ENCODE measurements around the gene RAP1B. TPM values are rescaled to one million over a fixed set of nuclear protein-coding genes. Genes with fewer than 3 reads are reported as not detected.

Gene RAP1B
- total RNA-seq, 4 donors from 2014 or later = 207 to 298 (median 244) TPM

DNA sequence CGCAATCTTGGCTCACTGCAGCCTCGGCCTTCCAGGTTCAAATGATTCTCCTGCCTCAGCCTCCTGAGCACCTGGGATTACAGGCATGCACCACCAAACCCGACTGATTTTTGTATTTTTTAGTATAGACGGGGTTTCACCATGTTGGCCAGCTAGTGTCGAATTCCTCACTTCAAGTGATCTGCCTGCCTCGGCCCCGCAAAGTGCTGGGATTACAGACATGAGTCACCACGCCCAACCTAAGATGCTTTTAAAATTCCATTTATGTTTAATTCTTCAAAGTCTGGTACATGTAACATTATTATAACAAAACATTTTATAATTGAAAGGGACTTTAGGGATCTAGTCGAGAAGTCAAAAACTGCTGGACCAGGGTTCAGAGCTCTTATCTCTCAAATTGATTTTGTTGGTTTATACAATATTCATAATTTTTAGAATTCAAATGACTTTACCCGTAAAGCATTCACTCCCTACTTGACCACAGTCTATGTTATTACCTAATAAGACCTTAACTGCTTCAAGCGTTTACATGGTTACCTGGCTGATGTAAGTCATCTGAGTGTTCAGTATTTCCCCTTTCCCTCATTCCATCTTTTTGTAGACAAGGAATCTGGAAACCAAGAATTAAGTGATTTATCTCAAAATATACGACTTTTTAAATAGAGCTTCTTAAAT, 28.2 kb downstream of the RAP1B start:
- no peak for TF ChIP-seq CTCF (IDR thresholded peaks at IDR 0.05)
- no peak for ATAC-seq (ENCODE audit: low FRiP score)

DNA sequence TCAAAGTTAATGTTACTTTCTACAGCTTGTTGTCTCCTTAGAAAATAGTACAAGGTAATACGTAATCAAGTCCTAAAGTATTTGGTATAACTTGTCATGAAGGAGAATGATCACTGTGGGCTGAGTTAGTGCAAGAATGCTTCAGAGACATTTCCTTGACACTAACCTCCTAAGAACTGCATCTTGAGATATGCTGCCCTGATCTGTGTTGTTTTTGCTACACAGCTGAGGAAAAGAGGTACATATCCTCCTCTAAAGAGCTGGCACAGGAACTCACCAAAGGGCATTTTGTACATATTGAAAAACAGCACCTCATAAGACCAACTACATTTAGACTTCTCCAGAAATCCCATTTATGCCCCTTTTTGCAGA, 28.7 kb downstream of the RAP1B start:
- no peak for ATAC-seq (ENCODE audit: low FRiP score)
- TF ChIP-seq CTCF (IDR thresholded peaks at IDR 0.05) = no peak

More for the DNA sequence above, 28.2 kb downstream of the RAP1B start:
- DNase-seq (ENCODE audit: low spot score) = no peak

DNA sequence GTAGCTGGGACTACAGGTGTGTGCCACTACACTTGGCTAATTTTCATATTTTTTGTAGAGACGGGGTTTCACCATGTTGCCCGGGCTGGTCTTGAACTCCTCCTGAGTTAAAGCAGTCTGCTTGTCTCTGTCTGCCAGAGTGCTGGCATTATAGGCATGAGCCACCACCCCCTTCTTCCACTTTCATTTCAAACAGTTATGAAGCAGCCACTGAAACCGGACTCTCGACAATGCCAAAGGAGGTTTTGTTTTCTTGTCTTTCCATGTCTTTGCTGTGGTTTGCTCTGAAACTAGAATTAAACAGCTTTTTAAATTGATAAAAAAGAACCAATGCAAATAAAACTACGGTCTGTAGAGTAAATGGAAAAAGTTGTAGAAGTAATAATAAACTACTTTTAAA, 30.4 kb downstream of the RAP1B start:
- TF ChIP-seq CTCF (IDR thresholded peaks at IDR 0.05) = no peak
- no peak for ATAC-seq (ENCODE audit: low FRiP score)
- no peak for DNase-seq (ENCODE audit: low spot score)

More for the DNA sequence above, 28.7 kb downstream of the RAP1B start:
- DNase-seq (ENCODE audit: low spot score) = no peak

- ATAC-seq (ENCODE audit: low FRiP score) = no peak
These were observed 35.8 kb downstream of the RAP1B start for GRCh38 chr12:68646484-68646883.

GRCh38 chr12:68647507-68647906, 36.8 kb downstream of the RAP1B start:
- no peak for TF ChIP-seq CTCF (IDR thresholded peaks at IDR 0.05)
- ATAC-seq (ENCODE audit: low FRiP score) = no peak

More at GRCh38 chr12:68646484-68646883, 35.8 kb downstream of the RAP1B start:
- no peak for TF ChIP-seq CTCF (IDR thresholded peaks at IDR 0.05)
- no peak for DNase-seq (ENCODE audit: low spot score)

GRCh38 chr12:68648179-68648578, 37.5 kb downstream of the RAP1B start:
- ATAC-seq (ENCODE audit: low FRiP score) (no peak), DNase-seq (ENCODE audit: low spot score) (no peak)
- no peak for TF ChIP-seq CTCF (IDR thresholded peaks at IDR 0.05)

More at GRCh38 chr12:68647507-68647906, 36.8 kb downstream of the RAP1B start:
- DNase-seq (ENCODE audit: low spot score) = no peak

GRCh38 chr12:68665016-68665569, 54.4 kb downstream of the RAP1B start:
- DNase-seq (ENCODE audit: low spot score) (no peak), ATAC-seq (ENCODE audit: low FRiP score) (no peak)
- no peak for TF ChIP-seq CTCF (IDR thresholded peaks at IDR 0.05)

All from omental fat pad (tissue), 4 donors.